ENCODE measurements around the gene RAP1GAP2.

- TF ChIP-seq, protein P1, sequence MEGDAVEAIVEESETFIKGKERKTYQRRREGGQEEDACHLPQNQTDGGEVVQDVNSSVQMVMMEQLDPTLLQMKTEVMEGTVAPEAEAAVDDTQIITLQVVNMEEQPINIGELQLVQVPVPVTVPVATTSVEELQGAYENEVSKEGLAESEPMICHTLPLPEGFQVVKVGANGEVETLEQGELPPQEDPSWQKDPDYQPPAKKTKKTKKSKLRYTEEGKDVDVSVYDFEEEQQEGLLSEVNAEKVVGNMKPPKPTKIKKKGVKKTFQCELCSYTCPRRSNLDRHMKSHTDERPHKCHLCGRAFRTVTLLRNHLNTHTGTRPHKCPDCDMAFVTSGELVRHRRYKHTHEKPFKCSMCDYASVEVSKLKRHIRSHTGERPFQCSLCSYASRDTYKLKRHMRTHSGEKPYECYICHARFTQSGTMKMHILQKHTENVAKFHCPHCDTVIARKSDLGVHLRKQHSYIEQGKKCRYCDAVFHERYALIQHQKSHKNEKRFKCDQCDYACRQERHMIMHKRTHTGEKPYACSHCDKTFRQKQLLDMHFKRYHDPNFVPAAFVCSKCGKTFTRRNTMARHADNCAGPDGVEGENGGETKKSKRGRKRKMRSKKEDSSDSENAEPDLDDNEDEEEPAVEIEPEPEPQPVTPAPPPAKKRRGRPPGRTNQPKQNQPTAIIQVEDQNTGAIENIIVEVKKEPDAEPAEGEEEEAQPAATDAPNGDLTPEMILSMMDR (IDR thresholded peaks at IDR 0.05), result peak; percentile 70 to 94 (median 86)
- no peak for TF ChIP-seq POLR2A (IDR thresholded peaks at IDR 0.05)
Observed at GRCh38 chr17:2786176-2786881, 9.9 kb upstream of the RAP1GAP2 start.

Data from Peyer's patch (tissue), 4 donors.